HL-60 (cell line): ENCODE measurements around the gene CEND1.

Experiments used
- DNase-seq, 2 experiments: peaks; one replicate each; pipeline ENCODE4 v3.0.0-alpha.2; 2010 to 2020; ENCODE audit warnings: low read depth in 1 of 2, low spot score in 1 of 2
- H3K27ac ChIP-seq: fragments of 250-450 bp; sonication (Bioruptor Pico); replicated peaks from 2 replicates; pipeline ENCODE4 v1.5.1; 2020; ENCODE audit warnings: mild to moderate bottlenecking, moderate library complexity
- H3K27me3 ChIP-seq: fragments of 250-450 bp; sonication (Bioruptor Pico); 2 replicates; pipeline ENCODE4 v1.5.1; 2021; ENCODE audit warnings: mild to moderate bottlenecking, moderate library complexity; ENCODE audit not compliant: insufficient read depth, poor library complexity, severe bottlenecking
- H3K4me3 ChIP-seq: replicated peaks from 2 replicates; pipeline ENCODE4 v1.5.1; 2011; ENCODE audit warnings: mild to moderate bottlenecking, control low read depth, low read length; ENCODE audit not compliant: insufficient read depth
- GABPA ChIP-seq: IDR thresholded peaks from 2 replicates; pipeline ENCODE4 v1.6.1; 2012; ENCODE audit warnings: low read depth
- POLR2AphosphoS5 ChIP-seq: IDR thresholded peaks from 2 replicates; pipeline ENCODE4 v1.6.1; 2012; ENCODE audit warnings: low read depth
- SPI1 ChIP-seq: IDR thresholded peaks from 2 replicates; pipeline ENCODE4 v1.6.1; 2012; ENCODE audit warnings: low read depth, mild to moderate bottlenecking, borderline replicate concordance
- long read RNA-seq: library from polyadenylated mRNA; unstranded; transcript quantifications from one replicate; pipeline ENCODE4 v2.0.0, GENCODE V29; 2020
- TF ChIP-seq, protein P1 (sequence below): IDR thresholded peaks from one replicate; pipeline ENCODE4 v1.5.1; 2011; ENCODE audit warnings: low read length, control low read depth, inconsistent platforms; ENCODE audit not compliant: insufficient read depth
- TF ChIP-seq, protein P2 (sequence below): IDR thresholded peaks from 2 replicates; pipeline ENCODE4 v1.6.1; 2012; ENCODE audit warnings: low read depth; ENCODE audit not compliant: insufficient replicate concordance

CEND1 gene
- long read RNA-seq: 0 reads

DNA sequence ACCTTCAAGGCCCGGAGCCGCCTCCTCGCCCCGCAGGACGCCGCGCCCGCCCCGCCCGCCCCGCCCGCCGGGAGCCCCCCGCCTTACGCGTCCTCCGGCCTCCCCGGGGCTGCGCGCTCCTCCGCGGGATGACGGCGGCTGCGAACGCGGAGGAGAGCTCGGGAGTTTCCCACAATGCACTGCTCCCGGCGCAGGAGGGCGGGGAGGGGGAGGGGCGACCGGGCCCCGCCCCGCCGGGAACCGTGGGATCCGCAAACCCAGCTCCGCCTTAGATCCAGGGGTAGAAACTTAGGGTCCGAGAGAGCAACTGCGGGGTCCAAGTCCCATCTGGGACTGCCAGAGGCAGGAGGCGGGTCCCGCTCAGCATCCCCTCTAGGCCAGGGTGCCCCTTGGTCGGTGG is at the start of gene CEND1:
TSS of gene CEND1 (minus strand) at position 148 of the 400 bp plus-strand sequence. CDS start 1,514 bp downstream, outside the sequence.
- TF ChIP-seq, protein P1, sequence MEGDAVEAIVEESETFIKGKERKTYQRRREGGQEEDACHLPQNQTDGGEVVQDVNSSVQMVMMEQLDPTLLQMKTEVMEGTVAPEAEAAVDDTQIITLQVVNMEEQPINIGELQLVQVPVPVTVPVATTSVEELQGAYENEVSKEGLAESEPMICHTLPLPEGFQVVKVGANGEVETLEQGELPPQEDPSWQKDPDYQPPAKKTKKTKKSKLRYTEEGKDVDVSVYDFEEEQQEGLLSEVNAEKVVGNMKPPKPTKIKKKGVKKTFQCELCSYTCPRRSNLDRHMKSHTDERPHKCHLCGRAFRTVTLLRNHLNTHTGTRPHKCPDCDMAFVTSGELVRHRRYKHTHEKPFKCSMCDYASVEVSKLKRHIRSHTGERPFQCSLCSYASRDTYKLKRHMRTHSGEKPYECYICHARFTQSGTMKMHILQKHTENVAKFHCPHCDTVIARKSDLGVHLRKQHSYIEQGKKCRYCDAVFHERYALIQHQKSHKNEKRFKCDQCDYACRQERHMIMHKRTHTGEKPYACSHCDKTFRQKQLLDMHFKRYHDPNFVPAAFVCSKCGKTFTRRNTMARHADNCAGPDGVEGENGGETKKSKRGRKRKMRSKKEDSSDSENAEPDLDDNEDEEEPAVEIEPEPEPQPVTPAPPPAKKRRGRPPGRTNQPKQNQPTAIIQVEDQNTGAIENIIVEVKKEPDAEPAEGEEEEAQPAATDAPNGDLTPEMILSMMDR: no peak
- Histone ChIP-seq H3K4me3 (no peak within 1 kb of the TSS), H3K27ac (no peak within 1 kb of the TSS), H3K27me3 (peaks cover 6% of the 10 kb centered on the region)
- no peak for DNase-seq

DNA sequence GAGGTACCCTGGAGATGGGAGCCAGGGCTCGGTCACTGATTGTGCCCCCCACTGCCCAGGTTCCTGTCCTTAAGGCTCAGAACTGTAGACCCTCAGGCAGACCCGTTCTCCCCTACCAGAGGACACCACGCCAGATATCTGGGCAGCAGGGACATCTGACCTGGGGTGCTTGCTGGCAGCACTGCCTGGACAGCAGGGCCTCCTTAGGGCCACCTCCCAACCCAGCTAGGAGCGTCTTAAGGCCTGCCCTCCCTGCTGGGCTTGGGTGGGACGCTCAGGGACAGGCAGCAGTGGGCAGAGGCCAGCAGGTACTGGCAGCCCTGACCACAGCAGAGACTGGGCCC is 49.4 kb upstream of the CEND1 start:
- no peak overlapping the region for H3K4me3 ChIP-seq
- DNase-seq: no peak
- no peak overlapping the region for H3K27ac ChIP-seq
- TF ChIP-seq SPI1: no peak
- TF ChIP-seq GABPA: no peak
- TF ChIP-seq, protein P1: no peak
- TF ChIP-seq, protein P2, sequence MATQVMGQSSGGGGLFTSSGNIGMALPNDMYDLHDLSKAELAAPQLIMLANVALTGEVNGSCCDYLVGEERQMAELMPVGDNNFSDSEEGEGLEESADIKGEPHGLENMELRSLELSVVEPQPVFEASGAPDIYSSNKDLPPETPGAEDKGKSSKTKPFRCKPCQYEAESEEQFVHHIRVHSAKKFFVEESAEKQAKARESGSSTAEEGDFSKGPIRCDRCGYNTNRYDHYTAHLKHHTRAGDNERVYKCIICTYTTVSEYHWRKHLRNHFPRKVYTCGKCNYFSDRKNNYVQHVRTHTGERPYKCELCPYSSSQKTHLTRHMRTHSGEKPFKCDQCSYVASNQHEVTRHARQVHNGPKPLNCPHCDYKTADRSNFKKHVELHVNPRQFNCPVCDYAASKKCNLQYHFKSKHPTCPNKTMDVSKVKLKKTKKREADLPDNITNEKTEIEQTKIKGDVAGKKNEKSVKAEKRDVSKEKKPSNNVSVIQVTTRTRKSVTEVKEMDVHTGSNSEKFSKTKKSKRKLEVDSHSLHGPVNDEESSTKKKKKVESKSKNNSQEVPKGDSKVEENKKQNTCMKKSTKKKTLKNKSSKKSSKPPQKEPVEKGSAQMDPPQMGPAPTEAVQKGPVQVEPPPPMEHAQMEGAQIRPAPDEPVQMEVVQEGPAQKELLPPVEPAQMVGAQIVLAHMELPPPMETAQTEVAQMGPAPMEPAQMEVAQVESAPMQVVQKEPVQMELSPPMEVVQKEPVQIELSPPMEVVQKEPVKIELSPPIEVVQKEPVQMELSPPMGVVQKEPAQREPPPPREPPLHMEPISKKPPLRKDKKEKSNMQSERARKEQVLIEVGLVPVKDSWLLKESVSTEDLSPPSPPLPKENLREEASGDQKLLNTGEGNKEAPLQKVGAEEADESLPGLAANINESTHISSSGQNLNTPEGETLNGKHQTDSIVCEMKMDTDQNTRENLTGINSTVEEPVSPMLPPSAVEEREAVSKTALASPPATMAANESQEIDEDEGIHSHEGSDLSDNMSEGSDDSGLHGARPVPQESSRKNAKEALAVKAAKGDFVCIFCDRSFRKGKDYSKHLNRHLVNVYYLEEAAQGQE: no peak
- no peak for TF ChIP-seq POLR2AphosphoS5
- no peaks in the 10 kb centered on the region for H3K27me3 ChIP-seq

DNA sequence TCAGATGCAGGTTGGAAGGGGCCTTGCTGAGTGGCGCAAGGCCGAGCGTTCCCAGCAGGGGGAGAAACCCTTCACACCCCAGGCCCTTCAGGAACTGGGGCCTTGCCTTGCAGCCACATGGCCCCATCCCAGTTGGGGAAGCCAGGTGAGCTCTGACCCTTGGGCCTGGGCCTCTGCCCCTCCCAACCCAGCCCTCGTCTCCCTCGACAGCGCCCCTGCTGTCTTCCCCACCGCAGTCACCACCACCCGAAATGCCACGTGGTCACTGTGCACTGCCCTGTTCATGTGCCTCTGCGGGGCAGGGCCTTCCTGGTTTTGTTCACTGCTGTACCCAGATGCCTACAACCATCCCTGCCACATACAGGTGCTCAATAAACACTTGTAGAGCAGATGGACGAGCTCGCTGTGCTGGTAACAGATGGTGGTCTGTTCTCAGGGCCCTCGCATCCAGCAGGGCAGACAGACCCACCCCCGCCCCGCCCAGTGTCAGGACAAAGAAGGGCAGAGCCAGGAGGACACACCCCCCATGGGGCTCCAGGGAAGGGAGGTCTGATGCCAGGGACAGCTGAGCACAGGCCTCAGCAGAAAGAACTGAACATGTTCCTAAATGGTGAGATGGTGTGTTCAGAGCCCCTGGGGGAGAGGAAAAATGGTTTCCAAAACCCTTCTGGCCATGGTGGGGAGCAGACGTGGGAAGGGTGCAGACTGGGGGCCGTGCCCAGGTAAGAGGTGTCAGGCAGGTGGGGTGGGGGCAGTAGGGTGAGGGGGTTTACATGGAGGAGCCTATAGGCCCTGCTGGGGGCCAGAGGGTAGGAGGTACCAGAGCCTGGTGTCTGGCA is 48.8 kb upstream of the CEND1 start:
- no peak overlapping the region for H3K27ac ChIP-seq
- no peak for DNase-seq
- no peak for TF ChIP-seq GABPA
- TF ChIP-seq, protein P1: no peak
- no peak for TF ChIP-seq SPI1
- TF ChIP-seq POLR2AphosphoS5: no peak; the same call in 1 of the 2 replicates
- TF ChIP-seq, protein P2: no peak

DNA sequence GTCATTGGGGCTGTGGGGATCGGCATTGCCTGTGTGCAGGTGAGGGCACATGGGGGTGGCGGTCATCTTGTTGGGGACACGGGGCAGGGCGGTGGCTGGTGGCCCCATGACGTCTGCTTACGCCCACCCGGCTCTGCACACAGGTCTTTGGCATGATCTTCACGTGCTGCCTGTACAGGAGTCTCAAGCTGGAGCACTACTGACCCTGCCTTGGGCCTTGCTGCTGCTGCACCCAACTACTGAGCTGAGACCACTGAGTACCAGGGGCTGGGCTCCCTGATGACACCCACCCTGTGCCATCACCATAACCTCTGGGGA is 48.1 kb upstream of the CEND1 start:
- Histone ChIP-seq H3K27ac (no peak overlapping the region), H3K27me3 (no peaks in the 10 kb centered on the region), H3K4me3 (no peak overlapping the region)
- DNase-seq: no peak
- TF ChIP-seq, protein P1: no peak
- TF ChIP-seq, protein P2: no peak
- no peak for TF ChIP-seq GABPA

More for the DNA sequence above, 48.8 kb upstream of the CEND1 start:
- Histone ChIP-seq H3K27me3 (no peaks in the 10 kb centered on the region), H3K4me3 (no peak overlapping the region)
